Caki2 (cell line): ENCODE results near the gene TFAP2C. TPM values are rescaled to one million over a fixed set of nuclear protein-coding genes. Genes with fewer than 3 reads are reported as not detected.

Experiments
- DNase-seq: peaks from one replicate; pipeline ENCODE4 v3.0.0-alpha.2; 2015; ENCODE audit warnings: low read depth
- in situ Hi-C: cut with HindIII; loops from 2 replicates; pipeline ENCODE4 v1.10.0; 2016; ENCODE audit warnings: low sequenced_read_pairs, low pct_unique_long_range_greater_than_20kb, mixed read lengths
- total RNA-seq: library from RNA; depleted of rRNA; stranded (reverse); fragments of >200 nt; shearing (Covaris generic); gene quantifications from 2 replicates; pipeline ENCODE4 v1.2.3, GENCODE V29; 2014; ENCODE audit warnings: low replicate concordance; rRNA removed

The TFAP2C gene
- total RNA-seq, 1 experiment from 2014 or later: 7.6 TPM

GRCh38 chr20:56688106-56688505 is 59.0 kb downstream of the TFAP2C start:
- in situ Hi-C loops: no loop called here
- no peak for DNase-seq

Other genes starting within 250 kb of the TFAP2C start
- 74.5 and 95.5 TPM in 2 replicates for gene AURKA, start 237.1 kb upstream of the TFAP2C start, total RNA-seq
- 42.7 and 61.1 TPM in 2 replicates for gene CSTF1, start 236.7 kb upstream of the TFAP2C start, total RNA-seq
- not detected in 2 replicates for gene CASS4, start 217.0 kb upstream of the TFAP2C start, total RNA-seq
- gene RTF2, start 160.7 kb upstream of the TFAP2C start, total RNA-seq: 127 and 151 TPM in 2 replicates
- gene FAM209A, start 104.6 kb upstream of the TFAP2C start, total RNA-seq: not detected in 2 replicates
- not detected in 2 replicates for gene FAM209B, start 96.1 kb upstream of the TFAP2C start, total RNA-seq